ENCODE results near the gene AFAP1.

Gene AFAP1

GRCh38 chr4:7779432-7779768, 160.3 kb downstream of the AFAP1 start:
- no peak for DNase-seq (ENCODE audit: insufficient read length)
- no peak for FAIRE-seq
- TF ChIP-seq POLR2A (IDR thresholded peaks at IDR 0.05; ENCODE audit: low read depth, low read length) (no peak), TAF1 (IDR thresholded peaks at IDR 0.05; ENCODE audit: borderline replicate concordance, low read depth, low read length) (no peak), POLR2AphosphoS5 (IDR thresholded peaks at IDR 0.05; ENCODE audit: low read depth, low read length) (no peak)

DNA sequence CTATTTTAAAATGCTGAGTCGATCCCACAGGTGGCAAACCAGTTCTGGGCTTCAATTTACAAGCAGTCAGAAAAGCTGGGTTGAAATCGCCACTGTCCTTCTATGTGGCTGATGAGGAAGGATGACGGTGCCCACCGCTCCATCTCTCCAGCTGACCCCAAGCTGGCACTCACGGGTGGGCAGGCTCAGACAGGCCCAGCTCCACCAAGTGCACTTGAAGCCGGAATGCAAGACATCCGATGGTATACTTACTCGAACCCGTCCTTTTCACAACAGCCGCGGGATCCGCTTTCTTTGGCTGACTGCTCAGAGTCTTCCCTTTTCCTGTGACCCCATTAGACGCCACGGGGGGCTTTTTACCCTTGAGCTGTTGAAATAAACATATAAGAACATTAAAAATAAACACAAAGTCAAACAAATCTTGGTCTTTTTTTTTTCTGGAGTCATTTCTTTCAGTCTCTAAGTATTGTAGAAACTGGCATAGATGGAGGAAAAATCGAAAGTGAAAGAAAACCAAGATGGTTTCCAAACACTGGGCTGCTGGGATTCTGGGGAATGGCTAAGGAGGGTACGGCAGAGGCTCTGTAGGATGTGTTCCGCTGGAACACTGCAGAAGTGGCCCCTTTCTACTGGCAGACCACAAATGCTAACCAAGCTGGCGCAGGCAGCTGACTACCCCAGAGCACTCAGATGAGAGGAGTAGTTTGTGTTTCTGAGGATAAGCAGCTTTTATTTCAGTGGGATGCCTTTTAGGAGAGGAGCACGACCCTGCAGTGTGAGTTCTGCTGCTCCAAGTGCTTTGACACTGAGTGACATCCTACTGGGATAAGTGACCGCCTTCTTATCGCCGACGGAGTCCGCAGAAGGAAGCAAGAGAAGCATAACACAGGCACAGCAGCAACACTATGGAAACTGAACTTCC, 160.9 kb downstream of the AFAP1 start:
- DNase-seq (ENCODE audit: insufficient read length) = no peak
- TF ChIP-seq POLR2A (IDR thresholded peaks at IDR 0.05; ENCODE audit: low read depth, low read length) = no peak
- TF ChIP-seq TAF1 (IDR thresholded peaks at IDR 0.05; ENCODE audit: borderline replicate concordance, low read depth, low read length) = no peak
- TF ChIP-seq POLR2AphosphoS5 (IDR thresholded peaks at IDR 0.05; ENCODE audit: low read depth, low read length) = no peak
- no peak for FAIRE-seq

- TF ChIP-seq POLR2AphosphoS5 (IDR thresholded peaks at IDR 0.05; ENCODE audit: low read depth, low read length) = no peak
- TF ChIP-seq TAF1 (IDR thresholded peaks at IDR 0.05; ENCODE audit: borderline replicate concordance, low read depth, low read length) = no peak
- no peak for TF ChIP-seq POLR2A (IDR thresholded peaks at IDR 0.05; ENCODE audit: low read depth, low read length)
- FAIRE-seq (no peak), DNase-seq (ENCODE audit: insufficient read length) (no peak)
These were observed 161.7 kb downstream of the AFAP1 start for GRCh38 chr4:7777871-7778509.

- no peak for FAIRE-seq
- no peak for TF ChIP-seq POLR2A (IDR thresholded peaks at IDR 0.05; ENCODE audit: low read depth, low read length)
- no peak for TF ChIP-seq POLR2AphosphoS5 (IDR thresholded peaks at IDR 0.05; ENCODE audit: low read depth, low read length)
- no peak for TF ChIP-seq TAF1 (IDR thresholded peaks at IDR 0.05; ENCODE audit: borderline replicate concordance, low read depth, low read length)
- DNase-seq (ENCODE audit: insufficient read length) = no peak
These were observed 162.5 kb downstream of the AFAP1 start for GRCh38 chr4:7777017-7777710.

DNA sequence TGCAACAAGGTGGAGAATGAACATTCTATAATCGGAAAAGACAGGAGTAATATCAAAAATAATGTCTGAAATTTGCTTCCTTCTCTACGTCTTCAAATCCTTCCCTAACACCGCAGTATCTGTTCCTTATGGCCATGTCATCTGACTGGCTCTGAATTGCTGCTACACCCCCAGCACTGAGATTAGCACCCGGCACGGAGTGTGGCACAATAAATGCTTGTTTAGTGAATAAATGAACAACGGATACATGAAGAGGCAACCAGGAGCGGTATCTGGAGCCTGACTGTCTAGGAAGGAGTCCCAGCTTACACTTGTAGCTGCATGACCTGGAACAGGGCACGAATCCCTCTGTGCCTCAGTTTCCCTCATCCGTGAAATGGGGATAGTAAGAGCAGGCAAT, 164.3 kb downstream of the AFAP1 start:
- no peak for FAIRE-seq
- TF ChIP-seq POLR2A (IDR thresholded peaks at IDR 0.05; ENCODE audit: low read depth, low read length) (no peak), POLR2AphosphoS5 (IDR thresholded peaks at IDR 0.05; ENCODE audit: low read depth, low read length) (no peak), TAF1 (IDR thresholded peaks at IDR 0.05; ENCODE audit: borderline replicate concordance, low read depth, low read length) (no peak)
- no peak for DNase-seq (ENCODE audit: insufficient read length)

DNA sequence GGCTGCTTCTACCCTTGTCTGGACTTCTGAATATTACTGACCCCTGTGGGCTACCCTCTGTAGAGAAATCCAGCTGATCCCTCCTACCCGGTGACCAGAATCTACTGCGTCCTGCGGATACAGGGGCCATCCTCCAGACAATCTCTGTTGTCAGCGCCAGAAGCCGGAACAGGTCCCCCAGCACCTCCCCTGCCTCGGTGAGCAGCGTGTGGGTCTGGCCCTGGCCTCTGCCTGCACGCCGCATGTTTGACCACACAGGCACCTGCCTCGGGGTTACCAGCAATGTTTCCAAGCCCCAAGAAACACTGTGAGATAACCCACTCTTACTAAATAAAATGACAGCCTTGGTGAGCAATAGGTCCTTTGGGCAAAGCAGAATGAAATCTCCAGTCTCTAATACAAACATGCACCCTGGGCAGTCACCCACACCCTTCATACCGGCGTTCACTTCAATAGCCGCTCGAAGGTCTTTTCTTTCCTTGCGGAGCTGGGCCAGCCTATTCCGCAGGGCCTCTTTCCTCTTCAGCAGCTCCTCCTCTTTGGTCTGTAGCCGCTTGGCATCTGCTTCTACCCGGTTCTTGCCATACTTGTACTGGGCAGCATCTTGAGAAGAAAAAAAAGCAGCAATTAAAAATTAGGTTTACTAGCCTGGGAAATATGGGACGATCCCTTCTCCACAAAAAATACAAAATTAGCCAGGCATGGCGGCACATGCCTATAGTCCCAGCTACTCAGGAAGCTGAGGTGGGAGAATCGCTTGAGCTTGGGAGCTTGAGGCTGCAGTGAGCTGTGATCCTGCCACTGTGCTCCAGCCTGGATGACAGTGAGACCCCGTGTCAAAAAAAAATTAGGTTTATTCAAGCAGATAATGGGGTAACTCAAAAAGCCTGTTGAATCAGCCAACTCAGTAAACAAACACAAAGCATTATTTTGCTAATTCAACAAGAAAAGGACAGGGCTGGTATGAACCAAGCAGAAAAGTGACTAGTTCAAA, 165.1 kb downstream of the AFAP1 start:
- no peak for DNase-seq (ENCODE audit: insufficient read length)
- TF ChIP-seq POLR2A (IDR thresholded peaks at IDR 0.05; ENCODE audit: low read depth, low read length) = no peak
- FAIRE-seq = no peak

DNA sequence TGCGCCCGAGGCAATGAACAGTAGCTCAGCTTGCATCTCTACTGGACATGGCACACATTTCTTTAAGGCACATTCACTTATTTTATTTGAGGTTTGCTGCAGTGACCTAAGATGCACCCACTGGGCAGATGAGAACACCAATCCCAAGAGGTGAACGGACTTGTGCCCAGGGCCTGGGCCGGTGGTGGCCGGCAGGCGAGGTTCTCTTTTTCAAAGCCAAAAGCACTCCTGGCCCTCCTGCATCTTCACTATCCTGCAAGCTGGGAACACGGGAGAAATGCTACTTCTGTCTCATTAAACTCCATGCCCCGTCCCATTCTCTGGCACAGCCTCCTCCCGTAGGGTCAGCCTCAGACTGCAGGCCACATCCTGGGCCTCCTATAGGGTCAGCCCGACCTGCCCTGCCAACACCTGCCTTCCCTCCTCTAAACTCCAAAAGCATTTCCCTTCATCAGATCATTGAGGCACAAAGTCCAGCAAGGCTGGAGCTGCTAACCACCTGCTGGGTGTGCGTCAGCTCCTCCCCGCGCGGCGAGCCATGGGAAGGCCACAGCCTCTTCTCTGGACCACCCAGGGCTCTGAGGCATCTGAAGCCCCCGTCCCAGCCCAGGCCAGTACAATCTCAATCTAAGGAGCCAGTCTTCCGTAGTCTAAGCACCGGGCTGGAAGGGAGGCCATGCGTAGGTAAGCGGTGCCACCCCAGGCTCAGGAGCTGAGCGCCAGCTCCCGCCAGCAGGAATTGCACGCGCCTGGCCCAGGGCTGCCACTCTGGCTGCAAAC, 166.1 kb downstream of the AFAP1 start:
- FAIRE-seq = no peak
- TF ChIP-seq POLR2AphosphoS5 (IDR thresholded peaks at IDR 0.05; ENCODE audit: low read depth, low read length) (no peak), TAF1 (IDR thresholded peaks at IDR 0.05; ENCODE audit: borderline replicate concordance, low read depth, low read length) (no peak), POLR2A (IDR thresholded peaks at IDR 0.05; ENCODE audit: low read depth, low read length) (no peak)
- DNase-seq (ENCODE audit: insufficient read length) = no peak

- TF ChIP-seq TAF1 (IDR thresholded peaks at IDR 0.05; ENCODE audit: borderline replicate concordance, low read depth, low read length) (no peak), POLR2A (IDR thresholded peaks at IDR 0.05; ENCODE audit: low read depth, low read length) (no peak), POLR2AphosphoS5 (IDR thresholded peaks at IDR 0.05; ENCODE audit: low read depth, low read length) (no peak)
- FAIRE-seq (peak; percentile 80), DNase-seq (ENCODE audit: insufficient read length) (no peak)
These were observed 166.8 kb downstream of the AFAP1 start for GRCh38 chr4:7772711-7773385.

GRCh38 chr4:7771541-7772507, 167.8 kb downstream of the AFAP1 start:
- TF ChIP-seq POLR2A (IDR thresholded peaks at IDR 0.05; ENCODE audit: low read depth, low read length) (peak; percentile 46; the same call in 1 of the 2 replicates), POLR2AphosphoS5 (IDR thresholded peaks at IDR 0.05; ENCODE audit: low read depth, low read length) (peak; percentile 47), TAF1 (IDR thresholded peaks at IDR 0.05; ENCODE audit: borderline replicate concordance, low read depth, low read length) (no peak)
- DNase-seq (ENCODE audit: insufficient read length) (peak; percentile 85), FAIRE-seq (peak; percentile 99)
